ENCODE data around the gene CYB561D2. TPM values are rescaled to one million over a fixed set of nuclear protein-coding genes. Genes with fewer than 3 reads are reported as not detected.
"Not testable (repeated sequence)": the region's sequence is repeated elsewhere in the genome, so short reads cannot be mapped to it uniquely, and the experiment has no call there.

CYB561D2 gene, protein sequence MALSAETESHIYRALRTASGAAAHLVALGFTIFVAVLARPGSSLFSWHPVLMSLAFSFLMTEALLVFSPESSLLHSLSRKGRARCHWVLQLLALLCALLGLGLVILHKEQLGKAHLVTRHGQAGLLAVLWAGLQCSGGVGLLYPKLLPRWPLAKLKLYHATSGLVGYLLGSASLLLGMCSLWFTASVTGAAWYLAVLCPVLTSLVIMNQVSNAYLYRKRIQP
- total RNA-seq, result 10 to 100 TPM; 31.8 to 35.3 (median 33.1) TPM

DNA sequence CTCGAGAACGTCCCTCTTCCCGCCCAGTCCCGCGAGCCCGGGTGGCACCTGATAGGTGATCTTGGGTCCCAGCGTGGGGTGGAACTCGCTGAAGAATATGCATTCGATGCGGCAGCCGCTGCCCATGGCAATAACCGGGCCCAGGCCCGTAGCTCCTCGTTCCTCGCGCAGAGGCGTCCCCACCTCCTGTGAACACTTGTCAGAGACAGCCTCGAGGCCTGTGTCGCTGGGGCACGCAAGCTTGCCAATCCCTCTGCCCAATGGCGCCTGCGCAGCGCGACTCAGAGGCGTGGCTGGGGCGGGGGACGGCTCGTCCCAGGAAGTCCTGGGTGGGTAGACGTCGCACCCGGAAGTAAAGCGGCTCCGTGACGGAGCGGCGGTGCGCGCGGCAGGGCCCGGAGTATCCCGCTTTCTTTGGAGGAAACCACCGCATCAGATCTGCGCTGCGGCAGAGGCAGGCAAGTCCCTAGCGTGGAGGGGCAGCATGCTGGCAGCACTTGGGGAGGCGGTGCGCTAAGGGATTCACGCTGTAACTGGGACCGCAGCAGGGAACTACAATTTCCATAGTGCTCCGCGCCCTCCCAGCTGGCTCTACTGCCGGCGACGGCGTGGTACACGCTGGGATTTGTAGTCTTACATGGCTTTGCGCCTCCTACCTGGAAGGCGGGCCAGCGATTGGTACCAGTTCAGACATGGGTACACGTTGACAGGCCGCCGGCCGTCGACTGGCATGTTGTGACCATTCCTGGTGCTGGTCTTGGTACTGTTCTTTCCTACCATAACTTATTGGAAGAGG is at the start of gene CYB561D2, which contains the start of gene NPRL2:
Gene CYB561D2, plus strand, starts transcription at position 336 of the 796 bp plus-strand sequence. CDS start 572 bp downstream, outside the sequence.
Gene NPRL2, minus strand, starts transcription at position 249 of the 796 bp plus-strand sequence. Its CDS starts 123 bp downstream, at position 126.
- H3K9me3 Mint-ChIP-seq, result no peaks in the 10 kb centered on the region
- peak; percentile 99 for DNase-seq
- H3K27me3 Mint-ChIP-seq (ENCODE audit: low read depth), result no peaks in the 10 kb centered on the region
- H3K4me1 Mint-ChIP-seq (ENCODE audit: low read depth), result peaks cover 56% of the 10 kb centered on the region
- peaks cover 27% of the 10 kb centered on the region for H3K36me3 Mint-ChIP-seq (ENCODE audit: insufficient read depth)
- peak; percentile 91 to 92 for ATAC-seq
- peak within 1 kb of the TSS; percentile 94 for H3K4me3 Mint-ChIP-seq

DNA sequence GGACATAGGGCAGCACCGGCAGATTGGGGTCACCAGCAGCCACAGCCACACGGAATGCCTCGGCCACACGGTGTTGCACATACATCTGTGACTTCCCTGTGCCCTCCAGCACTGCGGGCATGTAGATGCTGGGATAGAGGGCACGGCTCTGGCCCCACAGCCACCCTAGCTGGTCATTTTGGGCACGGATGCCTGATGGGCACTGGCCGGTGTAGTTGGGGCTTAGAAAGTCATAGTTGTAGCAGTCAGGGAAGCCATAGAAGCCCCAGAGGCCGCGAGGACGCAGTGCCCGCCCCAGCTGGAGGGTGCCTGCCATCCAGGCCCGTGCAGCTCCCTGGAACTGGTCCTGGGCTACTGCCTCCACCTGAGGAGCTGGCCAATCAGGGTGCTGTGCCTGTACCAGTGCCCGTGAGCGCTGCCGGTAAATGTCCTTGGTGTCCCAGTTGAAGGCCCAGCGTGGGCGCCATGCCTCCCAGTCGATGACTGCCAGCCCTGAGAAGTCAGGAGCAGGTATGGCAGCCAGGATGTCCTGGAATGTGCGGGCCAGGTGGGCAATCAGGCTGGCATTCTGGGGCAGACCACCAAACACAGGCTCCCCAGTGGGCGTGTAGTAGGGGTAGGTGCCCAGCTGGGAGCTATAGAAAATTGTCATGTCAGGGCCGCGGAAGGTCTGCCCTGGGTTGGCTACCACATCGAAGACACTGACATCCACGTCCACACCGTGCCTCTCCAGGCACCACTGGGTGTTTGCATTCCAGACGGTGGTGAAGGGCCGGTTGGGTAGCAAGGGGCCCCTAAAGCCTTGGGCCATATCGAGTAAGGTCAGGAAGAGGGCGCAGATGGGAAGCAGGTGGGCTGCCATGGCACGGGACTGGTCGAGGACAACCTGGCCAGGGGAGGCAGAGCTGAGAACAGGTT is 48.3 kb upstream of the CYB561D2 start:
- H3K9me3 Mint-ChIP-seq, result no peaks in the 10 kb centered on the region
- ATAC-seq (no peak), DNase-seq (no peak)
- no peaks in the 10 kb centered on the region for H3K36me3 Mint-ChIP-seq (ENCODE audit: insufficient read depth)
- H3K4me1 Mint-ChIP-seq (ENCODE audit: low read depth), result peaks cover 26% of the 10 kb centered on the region
- H3K27me3 Mint-ChIP-seq (ENCODE audit: low read depth), result no peaks in the 10 kb centered on the region
- no peak overlapping the region for H3K4me3 Mint-ChIP-seq

DNA sequence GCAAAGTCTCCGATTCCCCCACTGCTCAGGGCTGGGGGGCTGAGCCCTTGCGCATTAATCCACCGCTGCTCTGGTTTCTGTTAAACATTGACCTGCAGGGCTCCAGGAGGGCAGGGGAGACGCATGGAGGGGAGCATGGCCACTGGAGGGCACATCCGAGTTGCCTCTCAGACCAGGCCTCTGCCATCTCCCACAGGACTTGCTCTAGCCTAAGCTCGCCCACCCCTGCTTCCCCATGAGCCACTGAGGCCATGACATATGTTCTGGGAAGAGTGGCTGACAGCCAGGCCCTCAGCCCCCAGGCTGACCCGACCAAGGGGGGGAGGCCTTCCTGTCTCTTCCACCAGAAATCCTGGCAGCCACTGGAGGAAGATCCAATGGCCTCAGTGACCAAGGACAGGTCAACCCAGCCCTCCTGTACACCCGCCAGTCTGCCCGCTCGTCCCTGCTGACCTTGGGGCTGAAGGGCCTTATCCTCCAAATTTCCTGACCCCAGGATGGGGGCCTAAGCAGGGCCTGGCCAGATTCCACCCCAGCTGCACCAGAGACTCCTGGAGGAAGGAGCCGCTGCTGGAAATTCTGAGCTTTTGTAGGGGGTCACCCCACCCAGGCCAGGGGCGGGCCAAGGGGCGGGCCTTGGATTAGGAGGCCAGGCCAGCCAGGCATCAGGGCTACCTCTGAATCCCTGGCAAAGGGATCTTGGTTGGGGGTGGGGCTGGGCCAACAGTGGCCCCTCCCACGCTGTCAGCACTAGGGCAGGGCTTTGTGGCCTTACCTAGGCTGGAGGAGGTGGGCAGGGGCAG is 47.4 kb upstream of the CYB561D2 start, which contains the start of gene HYAL1:
Gene HYAL1, minus strand, starts transcription at position 562 of the 803 bp plus-strand sequence. CDS start 618 bp downstream, outside the sequence.
- H3K4me3 Mint-ChIP-seq, result no peak within 1 kb of the TSS
- peaks cover 22% of the 10 kb centered on the region for H3K4me1 Mint-ChIP-seq (ENCODE audit: low read depth)
- no peak for DNase-seq
- H3K9me3 Mint-ChIP-seq, result no peaks in the 10 kb centered on the region
- no peaks in the 10 kb centered on the region for H3K36me3 Mint-ChIP-seq (ENCODE audit: insufficient read depth)
- H3K27me3 Mint-ChIP-seq (ENCODE audit: low read depth), result no peaks in the 10 kb centered on the region
- ATAC-seq, result no peak

DNA sequence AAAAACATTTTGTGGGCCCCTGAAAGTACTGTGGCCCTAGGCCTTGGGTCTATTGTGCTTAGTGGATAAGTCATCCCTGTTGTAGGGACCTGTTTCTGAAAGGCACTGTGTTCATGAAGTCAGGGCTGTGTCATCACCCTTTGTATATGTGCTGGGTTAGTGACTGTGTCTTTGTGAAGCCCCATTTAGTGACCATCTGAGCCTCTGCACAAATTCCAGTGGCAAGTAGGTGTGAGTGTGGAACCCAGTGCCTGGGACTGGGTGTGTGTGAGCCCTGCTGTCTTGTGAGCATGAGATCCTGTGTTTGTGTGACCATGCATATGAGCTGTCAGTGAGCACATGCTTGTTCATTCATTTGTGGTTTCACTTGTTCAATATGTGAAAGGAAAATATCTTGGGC is 46.1 kb upstream of the CYB561D2 start:
- peaks cover 18% of the 10 kb centered on the region for H3K4me1 Mint-ChIP-seq (ENCODE audit: low read depth)

DNA sequence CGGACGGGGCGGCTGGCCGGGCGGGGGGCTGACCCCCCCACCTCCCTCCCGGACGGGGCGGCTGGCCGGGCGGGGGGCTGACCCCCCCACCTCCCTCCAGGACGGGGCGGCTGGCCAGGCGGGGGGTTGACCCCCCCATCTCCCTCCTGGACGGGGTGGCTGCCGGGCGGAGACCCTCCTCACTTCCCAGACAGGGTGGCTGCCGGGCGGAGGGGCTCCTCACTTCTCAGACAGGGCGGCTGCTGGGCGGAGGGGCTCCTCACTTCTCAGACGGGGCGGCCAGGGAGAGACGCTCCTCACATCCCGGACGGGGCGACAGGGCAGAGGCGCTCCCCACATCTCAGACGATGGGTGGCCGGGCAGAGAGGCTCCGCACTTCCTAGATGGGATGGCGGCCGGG is 38.6 kb upstream of the CYB561D2 start:
- DNase-seq; H3K4me3 Mint-ChIP-seq; H3K36me3 Mint-ChIP-seq (ENCODE audit: insufficient read depth); H3K27me3 Mint-ChIP-seq (ENCODE audit: low read depth); ATAC-seq; H3K9me3 Mint-ChIP-seq: not testable (repeated sequence)
- H3K4me1 Mint-ChIP-seq (ENCODE audit: low read depth), result peaks cover 12% of the 10 kb centered on the region

More for the DNA sequence above, 46.1 kb upstream of the CYB561D2 start:
- no peak for DNase-seq
- Mint-ChIP-seq H3K9me3 (no peaks in the 10 kb centered on the region), H3K27me3 (ENCODE audit: low read depth) (no peaks in the 10 kb centered on the region), H3K36me3 (ENCODE audit: insufficient read depth) (no peaks in the 10 kb centered on the region), H3K4me3 (no peak overlapping the region)
- ATAC-seq, result peak; percentile 67 to 69

DNA sequence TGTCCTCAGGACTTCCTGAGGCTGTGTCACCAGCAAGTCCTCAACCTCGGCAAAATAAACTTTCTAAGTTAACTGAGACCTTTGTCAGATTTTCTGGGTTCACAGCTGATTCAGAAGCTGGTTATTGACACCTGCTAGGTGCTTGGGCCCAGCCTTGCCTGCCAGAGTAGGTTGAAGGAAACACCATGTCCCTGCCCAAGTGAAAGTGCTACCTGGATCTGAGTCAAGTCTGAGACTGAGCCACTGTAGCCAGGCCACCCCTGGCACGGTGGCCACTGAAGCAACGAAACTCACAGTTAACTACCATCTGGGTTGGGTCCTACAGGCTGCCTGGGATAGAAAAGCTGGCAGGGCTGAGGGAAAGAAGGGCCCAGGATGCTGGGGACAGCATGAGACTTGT is 36.3 kb upstream of the CYB561D2 start:
- ATAC-seq (no peak), DNase-seq (no peak)
- Mint-ChIP-seq H3K4me3 (no peak overlapping the region), H3K36me3 (ENCODE audit: insufficient read depth) (peaks cover 1% of the 10 kb centered on the region), H3K27me3 (ENCODE audit: low read depth) (no peaks in the 10 kb centered on the region), H3K4me1 (ENCODE audit: low read depth) (peaks cover 24% of the 10 kb centered on the region), H3K9me3 (no peaks in the 10 kb centered on the region)

DNA sequence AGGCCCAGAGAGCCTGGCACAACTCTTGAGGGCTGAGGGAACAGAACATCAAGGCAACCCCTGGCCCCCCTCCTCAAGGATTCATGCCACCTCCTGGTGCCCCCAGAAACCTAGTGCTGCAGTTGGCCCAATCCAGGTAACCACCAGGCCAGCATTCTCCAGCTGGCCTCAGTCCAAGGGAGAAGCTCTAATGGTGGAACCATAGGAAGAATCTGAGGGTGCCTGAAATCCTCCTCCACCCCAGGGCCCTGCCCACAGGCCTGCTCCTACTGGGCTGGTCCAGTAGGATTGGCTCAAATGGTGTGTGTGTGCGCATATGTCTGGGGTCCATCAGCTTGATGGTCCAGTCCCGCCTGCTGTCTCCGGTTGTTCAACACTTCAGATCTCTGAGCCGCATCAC is 35.8 kb upstream of the CYB561D2 start:
- Mint-ChIP-seq H3K27me3 (ENCODE audit: low read depth) (no peaks in the 10 kb centered on the region), H3K4me3 (no peak overlapping the region), H3K36me3 (ENCODE audit: insufficient read depth) (peaks cover 1% of the 10 kb centered on the region), H3K4me1 (ENCODE audit: low read depth) (peaks cover 28% of the 10 kb centered on the region), H3K9me3 (no peaks in the 10 kb centered on the region)
- ATAC-seq (no peak), DNase-seq (no peak)

DNA sequence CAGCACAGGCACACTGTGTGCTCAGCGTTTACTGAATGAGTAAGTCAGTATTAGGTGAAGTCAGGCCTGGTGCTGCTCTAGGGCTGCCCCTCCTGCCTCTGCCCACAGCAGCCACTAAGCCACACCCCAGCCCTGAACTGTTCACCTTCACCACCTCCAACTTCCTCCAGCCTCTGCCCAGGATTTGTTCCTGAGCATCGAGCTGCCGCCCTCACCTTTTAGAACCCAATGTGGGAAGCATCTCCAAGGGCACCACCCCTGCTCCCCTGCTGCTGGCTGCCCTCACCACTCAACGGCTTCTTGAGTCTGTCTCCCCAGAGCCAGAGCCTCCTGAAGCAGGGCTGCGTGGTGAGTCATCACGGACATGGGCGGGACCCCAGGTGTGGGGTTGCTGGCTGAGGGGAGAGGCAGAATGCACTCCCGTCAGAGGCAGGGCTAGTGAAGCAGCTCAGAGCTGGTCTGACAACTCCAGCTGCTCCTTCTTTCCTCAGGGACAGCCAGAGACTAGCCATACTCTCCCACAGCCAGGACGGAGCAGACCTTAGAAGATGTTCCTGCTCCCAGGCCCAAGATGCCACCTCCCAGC is 33.9 kb upstream of the CYB561D2 start:
- Mint-ChIP-seq H3K9me3 (no peaks in the 10 kb centered on the region), H3K27me3 (ENCODE audit: low read depth) (no peaks in the 10 kb centered on the region), H3K4me3 (peak overlapping the region; percentile 28), H3K4me1 (ENCODE audit: low read depth) (peaks cover 37% of the 10 kb centered on the region), H3K36me3 (ENCODE audit: insufficient read depth) (peaks cover 1% of the 10 kb centered on the region)
- peak; percentile 13 to 27 for ATAC-seq
- peak; percentile 70 for DNase-seq

DNA sequence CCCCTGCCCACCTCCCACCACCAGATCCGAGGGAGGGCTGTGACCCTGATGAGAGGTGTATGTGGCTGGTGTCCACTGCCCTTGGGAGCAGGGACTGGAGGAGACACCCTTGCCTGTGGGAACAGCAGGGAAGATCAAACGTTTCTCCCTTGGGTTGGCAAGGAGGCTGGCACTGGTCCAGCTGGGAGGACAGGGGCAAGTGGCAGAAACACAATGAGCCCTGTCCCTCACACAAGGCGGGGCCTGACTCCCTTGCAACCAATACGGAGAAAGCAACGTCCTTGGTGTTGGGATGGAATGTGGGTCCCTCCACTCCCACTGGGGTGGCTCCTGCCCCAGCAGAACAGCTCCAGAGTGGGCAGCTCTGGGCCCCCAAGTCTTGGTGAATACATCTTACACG is 33.4 kb upstream of the CYB561D2 start:
- no peak overlapping the region for H3K4me3 Mint-ChIP-seq
- no peaks in the 10 kb centered on the region for H3K9me3 Mint-ChIP-seq
- peaks cover 1% of the 10 kb centered on the region for H3K36me3 Mint-ChIP-seq (ENCODE audit: insufficient read depth)
- H3K27me3 Mint-ChIP-seq (ENCODE audit: low read depth), result no peaks in the 10 kb centered on the region
- DNase-seq, result no peak
- H3K4me1 Mint-ChIP-seq (ENCODE audit: low read depth), result peaks cover 37% of the 10 kb centered on the region
- no peak for ATAC-seq

DNA sequence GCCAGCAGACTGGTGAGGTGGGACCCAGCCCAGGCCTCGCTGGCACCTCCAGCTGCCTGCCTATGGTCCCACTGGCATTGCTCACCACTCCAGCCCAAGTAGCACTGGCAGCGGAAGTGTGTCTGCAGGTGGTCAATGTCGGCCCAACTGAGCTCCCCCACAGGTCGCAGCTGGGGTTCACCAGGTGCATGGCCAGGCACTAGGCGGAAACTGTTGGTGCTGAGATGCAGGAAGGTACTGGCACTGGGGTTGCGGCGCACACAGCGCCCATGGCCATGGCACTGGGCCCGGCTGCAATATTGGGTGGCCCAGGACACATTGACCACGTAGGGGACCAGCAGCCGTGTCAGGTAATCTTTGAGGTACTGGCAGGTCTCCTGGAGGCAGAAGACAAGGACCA is 32.5 kb upstream of the CYB561D2 start:
- ATAC-seq (no peak), DNase-seq (no peak)
- Mint-ChIP-seq H3K27me3 (ENCODE audit: low read depth) (no peaks in the 10 kb centered on the region), H3K4me3 (no peak overlapping the region), H3K9me3 (no peaks in the 10 kb centered on the region), H3K4me1 (ENCODE audit: low read depth) (peaks cover 37% of the 10 kb centered on the region), H3K36me3 (ENCODE audit: insufficient read depth) (peaks cover 1% of the 10 kb centered on the region)

DNA sequence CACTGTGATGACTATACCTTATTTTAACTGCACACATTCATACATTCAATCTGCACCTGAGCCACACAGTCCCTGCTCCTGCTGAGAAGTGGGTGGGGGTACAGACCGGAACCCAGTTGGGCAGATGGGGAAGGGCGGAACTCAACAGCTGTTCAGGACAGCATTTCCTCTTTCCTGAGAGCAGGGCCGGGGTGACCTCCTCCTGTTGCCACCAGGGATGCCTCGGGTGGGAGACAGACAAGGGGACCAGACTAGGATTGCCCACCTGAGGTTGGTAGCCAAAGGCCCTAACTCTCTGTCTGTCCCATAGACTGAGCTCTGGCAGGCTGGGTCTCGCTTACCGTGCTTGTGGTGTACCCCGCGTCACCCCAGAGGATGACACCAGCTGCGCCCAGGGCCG is 32.0 kb upstream of the CYB561D2 start:
- DNase-seq, result no peak
- no peak overlapping the region for H3K4me3 Mint-ChIP-seq
- H3K36me3 Mint-ChIP-seq (ENCODE audit: insufficient read depth), result peaks cover 1% of the 10 kb centered on the region
- no peaks in the 10 kb centered on the region for H3K9me3 Mint-ChIP-seq
- H3K4me1 Mint-ChIP-seq (ENCODE audit: low read depth), result peaks cover 37% of the 10 kb centered on the region
- ATAC-seq, result no peak
- H3K27me3 Mint-ChIP-seq (ENCODE audit: low read depth), result no peaks in the 10 kb centered on the region

DNA sequence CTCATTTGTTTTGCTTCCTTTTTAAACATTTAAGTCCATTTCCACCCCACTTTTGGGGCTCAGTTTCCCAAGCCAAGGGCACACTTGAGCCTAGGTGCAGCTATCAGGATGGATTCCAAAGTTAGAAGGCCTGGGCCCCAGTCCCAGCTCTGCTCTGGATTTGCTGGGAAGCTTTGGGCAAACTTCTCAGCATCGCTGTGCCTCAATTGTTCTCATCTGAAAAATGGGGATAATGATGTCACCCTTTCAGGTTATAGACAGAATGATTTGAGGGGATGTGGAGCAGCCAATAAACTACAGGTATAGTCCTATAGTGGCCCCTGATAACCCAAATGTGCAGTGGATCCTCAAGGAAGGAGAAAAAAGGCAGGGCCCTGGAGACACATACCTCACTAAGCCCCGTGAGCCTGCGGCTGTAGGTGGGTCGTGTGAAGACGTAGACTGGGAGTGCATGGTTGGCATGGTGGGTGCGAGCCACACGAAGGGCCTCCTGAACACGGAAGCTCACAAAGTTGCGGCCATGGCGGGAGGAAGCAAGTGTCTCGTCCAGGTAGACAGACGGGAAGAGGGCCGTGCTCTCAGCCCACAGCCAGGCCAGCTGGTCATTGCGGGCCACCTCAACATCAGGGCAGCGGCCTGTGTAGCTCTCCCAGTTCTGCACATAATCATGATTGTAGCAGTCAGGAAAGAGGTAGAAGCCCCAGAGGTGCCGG is 31.3 kb upstream of the CYB561D2 start:
- ATAC-seq (no peak), DNase-seq (no peak)
- H3K4me3 Mint-ChIP-seq, result peak overlapping the region; percentile 89
- H3K4me1 Mint-ChIP-seq (ENCODE audit: low read depth), result peaks cover 37% of the 10 kb centered on the region
- H3K27me3 Mint-ChIP-seq (ENCODE audit: low read depth), result no peaks in the 10 kb centered on the region
- no peaks in the 10 kb centered on the region for H3K9me3 Mint-ChIP-seq
- no peaks in the 10 kb centered on the region for H3K36me3 Mint-ChIP-seq (ENCODE audit: insufficient read depth)

Data from activated T-cell treated with anti-CD3 and anti-CD28 coated beads, Interleukin-2, amount 50 U/mL, for 4 hours (primary cell).